Activated gamma-delta T cell (primary cell): ENCODE results near the gene BGN.

ENCODE experiments used
- DNase-seq: peaks from one replicate; lab custom pipeline; 2025; lab: John Stamatoyannopoulos, UW

The BGN gene

GRCh38 chrX:153504445-153505016 lies 9.8 kb downstream of the BGN start:
- DNase-seq, result no peak

- DNase-seq, result no peak
Observed at GRCh38 chrX:153505361-153505760, 10.6 kb downstream of the BGN start.

GRCh38 chrX:153507484-153508178 lies 12.9 kb downstream of the BGN start:
- DNase-seq, result peak; percentile 40

GRCh38 chrX:153509592-153509991 lies 14.8 kb downstream of the BGN start:
- no peak for DNase-seq

- no peak for DNase-seq
Observed at GRCh38 chrX:153510383-153510782, 15.6 kb downstream of the BGN start.

GRCh38 chrX:153511784-153512500 lies 17.2 kb downstream of the BGN start:
- DNase-seq, result no peak

GRCh38 chrX:153512501-153512893 lies 17.7 kb downstream of the BGN start:
- DNase-seq, result no peak

GRCh38 chrX:153513265-153513664 lies 18.5 kb downstream of the BGN start:
- no peak for DNase-seq

- DNase-seq, result no peak
Observed at GRCh38 chrX:153514259-153514658, 19.5 kb downstream of the BGN start.

GRCh38 chrX:153515435-153515834 lies 20.7 kb downstream of the BGN start:
- DNase-seq, result no peak

- DNase-seq, result no peak
Observed at GRCh38 chrX:153516073-153516472, 21.3 kb downstream of the BGN start.

GRCh38 chrX:153517423-153517822 lies 22.6 kb downstream of the BGN start, which contains the start of gene ATP2B3:
ATP2B3 (plus strand) TSS chrX:153517642; CDS start chrX:153536248, 18,606 bp downstream.
- DNase-seq, result no peak

- no peak for DNase-seq
Observed at GRCh38 chrX:153517946-153518834, 23.4 kb downstream of the BGN start.

GRCh38 chrX:153519569-153520286 lies 24.9 kb downstream of the BGN start:
- no peak for DNase-seq

GRCh38 chrX:153520287-153520917 lies 25.6 kb downstream of the BGN start:
- no peak for DNase-seq

GRCh38 chrX:153521034-153521433 lies 26.3 kb downstream of the BGN start:
- DNase-seq, result no peak

GRCh38 chrX:153522259-153522658 lies 27.5 kb downstream of the BGN start:
- DNase-seq, result no peak

- no peak for DNase-seq
Observed at GRCh38 chrX:153523269-153523668, 28.5 kb downstream of the BGN start.

GRCh38 chrX:153524234-153524633 lies 29.5 kb downstream of the BGN start:
- no peak for DNase-seq

- DNase-seq, result no peak
Observed at GRCh38 chrX:153525451-153525850, 30.7 kb downstream of the BGN start.

- no peak for DNase-seq
Observed at GRCh38 chrX:153526042-153526441, 31.3 kb downstream of the BGN start.
